H9 (cell line): Measurements from ENCODE around the gene SBF1. TPM values are rescaled to one million over a fixed set of nuclear protein-coding genes. Genes with fewer than 3 reads are reported as not detected.

Source experiments
- DNase-seq: peaks from one replicate; pipeline ENCODE4 v3.0.0-alpha.2; 2017
- H2AFZ ChIP-seq: one replicate; pipeline ENCODE4 v1.6.1; 2013; ENCODE audit warnings: mild to moderate bottlenecking, low read length, control low read depth, moderate library complexity
- H2AK5ac ChIP-seq: 2 replicates; pipeline ENCODE4 v1.6.1; 2013; ENCODE audit warnings: low read length, control low read depth, mixed read lengths; ENCODE audit not compliant: insufficient read length
- H2BK120ac ChIP-seq: one replicate; pipeline ENCODE4 v1.6.1; 2013; ENCODE audit warnings: low read depth, mild to moderate bottlenecking, low read length, control low read depth, inconsistent platforms; ENCODE audit not compliant: poor library complexity, severe bottlenecking
- H2BK12ac ChIP-seq: 2 replicates; pipeline ENCODE4 v1.6.1; 2013; ENCODE audit warnings: low read length, control low read depth, mixed read lengths, low read depth; ENCODE audit not compliant: insufficient read length
- H2BK15ac ChIP-seq: 2 replicates; pipeline ENCODE4 v1.6.1; 2013; ENCODE audit warnings: low read depth, low read length, control low read depth
- H2BK20ac ChIP-seq: one replicate; pipeline ENCODE4 v1.6.1; 2013; ENCODE audit warnings: low read depth, mild to moderate bottlenecking, low read length, control low read depth, inconsistent platforms; ENCODE audit not compliant: poor library complexity, severe bottlenecking
- H2BK5ac ChIP-seq: 2 replicates; pipeline ENCODE4 v1.6.1; 2013; ENCODE audit warnings: low read length, control low read depth, mixed read lengths; ENCODE audit not compliant: insufficient read length
- H3K14ac ChIP-seq: 2 replicates; pipeline ENCODE4 v1.6.1; 2013; ENCODE audit warnings: low read length, control low read depth; ENCODE audit not compliant: insufficient read depth
- H3K18ac ChIP-seq: 2 replicates; pipeline ENCODE4 v1.6.1; 2013; ENCODE audit warnings: low read depth, mild to moderate bottlenecking, mixed read lengths, low read length, control low read depth; ENCODE audit not compliant: insufficient read length
- H3K23ac ChIP-seq: 2 replicates; pipeline ENCODE4 v1.6.1; 2013; ENCODE audit warnings: low read length, control low read depth, mixed read lengths, low read depth; ENCODE audit not compliant: insufficient read length
- H3K23me2 ChIP-seq: 2 replicates; pipeline ENCODE4 v1.6.1; 2013; ENCODE audit warnings: low read depth, mild to moderate bottlenecking, mixed read lengths, low read length, control low read depth; ENCODE audit not compliant: insufficient read length, poor library complexity, severe bottlenecking
- H3K27ac ChIP-seq: 2 replicates; pipeline ENCODE4 v1.5.1; 2013; ENCODE audit warnings: low read length, control low read depth, mixed read lengths, low read depth; ENCODE audit not compliant: insufficient read length
- H3K27me3 ChIP-seq: 2 replicates; pipeline ENCODE4 v1.6.1; 2013; ENCODE audit warnings: low read length, control low read depth, inconsistent platforms; ENCODE audit not compliant: insufficient read depth
- H3K4ac ChIP-seq: 2 replicates; pipeline ENCODE4 v1.6.1; 2013; ENCODE audit warnings: low read depth, mild to moderate bottlenecking, control low read depth, inconsistent platforms, low read length, moderate library complexity
- H3K4me1 ChIP-seq: 2 replicates; pipeline ENCODE4 v1.6.1; 2013; ENCODE audit warnings: low read length, control low read depth, inconsistent platforms; ENCODE audit not compliant: insufficient read depth
- H3K4me2 ChIP-seq: 2 replicates; pipeline ENCODE4 v1.6.1; 2013; ENCODE audit warnings: low read length, control low read depth, mixed read lengths; ENCODE audit not compliant: insufficient read length, insufficient read depth
- H3K56ac ChIP-seq: 2 replicates; pipeline ENCODE4 v1.6.1; 2013; ENCODE audit warnings: low read depth, mild to moderate bottlenecking, mixed read lengths, low read length, control low read depth; ENCODE audit not compliant: insufficient read length
- H3K79me1 ChIP-seq: 2 replicates; pipeline ENCODE4 v1.6.1; 2013; ENCODE audit warnings: low read depth, mild to moderate bottlenecking, moderate library complexity, low read length, control low read depth, inconsistent platforms; ENCODE audit not compliant: insufficient read depth, poor library complexity, severe bottlenecking
- H3K79me2 ChIP-seq: 2 replicates; pipeline ENCODE4 v1.6.1; 2013; ENCODE audit warnings: low read length, control low read depth, inconsistent platforms; ENCODE audit not compliant: insufficient read depth
- H3K9ac ChIP-seq: 2 replicates; pipeline ENCODE4 v1.6.1; 2013; ENCODE audit warnings: low read length, control low read depth, mixed read lengths; ENCODE audit not compliant: insufficient read length; ENCODE audit errors: extremely low read depth
- H3K9me3 ChIP-seq: one replicate; pipeline ENCODE4 v1.6.1; 2013; ENCODE audit warnings: low read depth, low read length, inconsistent platforms; ENCODE audit not compliant: control insufficient read depth
- H3T11ph ChIP-seq: one replicate; pipeline ENCODE4 v1.6.1; 2013; ENCODE audit warnings: mild to moderate bottlenecking, low read length, control low read depth, inconsistent platforms
- H4K20me1 ChIP-seq: one replicate; pipeline ENCODE4 v1.6.1; 2013; ENCODE audit not compliant: control insufficient read depth, insufficient read length, insufficient read depth
- H4K5ac ChIP-seq: 2 replicates; pipeline ENCODE4 v1.6.1; 2013; ENCODE audit warnings: low read depth, mild to moderate bottlenecking, mixed read lengths, low read length, control low read depth; ENCODE audit not compliant: insufficient read length
- H4K8ac ChIP-seq: replicated peaks from 2 replicates; pipeline ENCODE4 v1.6.1; 2013; ENCODE audit warnings: low read length, control low read depth, mixed read lengths, low read depth; ENCODE audit not compliant: insufficient read length
- H4K91ac ChIP-seq: 2 replicates; pipeline ENCODE4 v1.6.1; 2013; ENCODE audit warnings: low read depth, mild to moderate bottlenecking, moderate library complexity, mixed read lengths, low read length, control low read depth; ENCODE audit not compliant: insufficient read length
- H3K27ac Mint-ChIP-seq, 3 experiments: 2 replicates in 2 of 3; 3 replicates in 1 of 3; pipeline ENCODE4 v1.8.0; 2020 to 2021; ENCODE audit warnings: mixed read lengths in 3 of 3, mild to moderate bottlenecking in 1 of 3, moderate library complexity in 1 of 3
- H3K27me3 Mint-ChIP-seq: 2 replicates; pipeline ENCODE4 v1.8.0; 2021; ENCODE audit warnings: low read depth, mild to moderate bottlenecking, moderate library complexity, mixed read lengths
- H3K36me3 Mint-ChIP-seq, 3 experiments: 2 replicates in 2 of 3; 3 replicates in 1 of 3; pipeline ENCODE4 v1.8.0; 2020 to 2021; ENCODE audit warnings: low read depth in 3 of 3, mixed read lengths in 3 of 3; ENCODE audit not compliant: insufficient read depth in 1 of 3
- H3K4me1 Mint-ChIP-seq, 2 experiments: 2 replicates each; pipeline ENCODE4 v1.8.0; 2020; ENCODE audit warnings: mixed read lengths in 2 of 2
- H3K4me3 Mint-ChIP-seq, 2 experiments: 2 replicates in 1 of 2; 3 replicates in 1 of 2; pipeline ENCODE4 v1.8.0; 2020 to 2021; ENCODE audit warnings: mild to moderate bottlenecking in 2 of 2, mixed read lengths in 2 of 2, moderate library complexity in 1 of 2
- H3K9me3 Mint-ChIP-seq, 2 experiments: 2 replicates in 1 of 2; 3 replicates in 1 of 2; pipeline ENCODE4 v1.8.0; 2020; ENCODE audit warnings: mild to moderate bottlenecking in 2 of 2, mixed read lengths in 2 of 2, moderate library complexity in 1 of 2
- WGBS: extraction: QIAGEN DNeasy Blood & Tissue Kit; methylation state at CpG from one replicate; pipeline ENCODE4 v1.1.7; 2013; ENCODE audit warnings: missing lambda C conversion rate, low lambda C conversion rate, mixed read lengths; ENCODE audit not compliant: insufficient read length; ENCODE audit errors: extremely low coverage; 5-methylcytosine and 5-hydroxymethylcytosine counted together
- total RNA-seq: library from RNA; stranded (reverse); gene quantifications from 2 replicates; pipeline ENCODE4 v1.2.1, GENCODE V29; 2021
- TF ChIP-seq, protein P1 (sequence below): fragments of 200-600 bp; sonication (generic); conservative IDR thresholded peaks from 3 replicates; pipeline ENCODE4 v1.8.0; 2021; ENCODE audit warnings: antibody characterized with exemption, mild to moderate bottlenecking

Gene SBF1
- total RNA-seq, 1 experiment from 2014 or later, result 69.8 TPM

- Histone ChIP-seq H3K23me2 (no peaks in the 10 kb centered on the region), H3T11ph (no peak overlapping the region), H2AFZ (no peak overlapping the region), H2BK20ac (no peak overlapping the region), H2BK12ac (no peak overlapping the region), H3K4me2 (no peak overlapping the region), H3K79me1 (no peaks in the 10 kb centered on the region), H2BK120ac (no peak overlapping the region), H3K27ac (no peak overlapping the region), H3K79me2 (no peaks in the 10 kb centered on the region), H3K23ac (no peak overlapping the region), H3K9ac (no peak overlapping the region), H3K4me1 (no peaks in the 10 kb centered on the region), H3K4ac (no peak overlapping the region), H4K5ac (no peak overlapping the region), H2AK5ac (no peak overlapping the region), H3K14ac (no peak overlapping the region), H4K20me1 (no peaks in the 10 kb centered on the region), H3K27me3 (no peaks in the 10 kb centered on the region), H3K18ac (no peak overlapping the region), H3K9me3 (no peaks in the 10 kb centered on the region), H2BK15ac (no peak overlapping the region), H2BK5ac (no peak overlapping the region), H3K56ac (no peak overlapping the region), H4K8ac (no peak overlapping the region), H4K91ac (no peak overlapping the region)
- no CpG with 5 or more reads among the region's 19 CpGs for WGBS
- Mint-ChIP-seq H3K27ac (no peak overlapping the region), H3K36me3 (peaks cover 0 to 2% (median 0%) of the 10 kb centered on the region in 3 experiments; a peak in 1 of 7 replicates), H3K4me1 (peaks cover 3 to 6% of the 10 kb centered on the region in 2 experiments; a peak in 2 of 4 replicates), H3K4me3 (no peak overlapping the region), H3K27me3 (peaks cover 8% of the 10 kb centered on the region), H3K9me3 (peaks cover 0 to 3% of the 10 kb centered on the region in 2 experiments; a peak in 1 of 5 replicates)
- TF ChIP-seq, protein P1, sequence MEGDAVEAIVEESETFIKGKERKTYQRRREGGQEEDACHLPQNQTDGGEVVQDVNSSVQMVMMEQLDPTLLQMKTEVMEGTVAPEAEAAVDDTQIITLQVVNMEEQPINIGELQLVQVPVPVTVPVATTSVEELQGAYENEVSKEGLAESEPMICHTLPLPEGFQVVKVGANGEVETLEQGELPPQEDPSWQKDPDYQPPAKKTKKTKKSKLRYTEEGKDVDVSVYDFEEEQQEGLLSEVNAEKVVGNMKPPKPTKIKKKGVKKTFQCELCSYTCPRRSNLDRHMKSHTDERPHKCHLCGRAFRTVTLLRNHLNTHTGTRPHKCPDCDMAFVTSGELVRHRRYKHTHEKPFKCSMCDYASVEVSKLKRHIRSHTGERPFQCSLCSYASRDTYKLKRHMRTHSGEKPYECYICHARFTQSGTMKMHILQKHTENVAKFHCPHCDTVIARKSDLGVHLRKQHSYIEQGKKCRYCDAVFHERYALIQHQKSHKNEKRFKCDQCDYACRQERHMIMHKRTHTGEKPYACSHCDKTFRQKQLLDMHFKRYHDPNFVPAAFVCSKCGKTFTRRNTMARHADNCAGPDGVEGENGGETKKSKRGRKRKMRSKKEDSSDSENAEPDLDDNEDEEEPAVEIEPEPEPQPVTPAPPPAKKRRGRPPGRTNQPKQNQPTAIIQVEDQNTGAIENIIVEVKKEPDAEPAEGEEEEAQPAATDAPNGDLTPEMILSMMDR, result no peak
- no peak for DNase-seq
These were observed 14.1 kb upstream of the SBF1 start for GRCh38 chr22:50488886-50489285.
